GM12872 (cell line): ENCODE measurements around the gene ZSCAN20.

Source experiments
- CTCF ChIP-seq: IDR thresholded peaks from 3 replicates; pipeline ENCODE4 v1.5.1; 2011; ENCODE audit warnings: low read depth, mild to moderate bottlenecking, low read length, moderate library complexity; ENCODE audit not compliant: insufficient read depth

The ZSCAN20 gene

GRCh38 chr1:33429856-33430691, 42.4 kb upstream of the ZSCAN20 start:
- no peak for TF ChIP-seq CTCF

- no peak for TF ChIP-seq CTCF
Measured at GRCh38 chr1:33430692-33431593, 41.5 kb upstream of the ZSCAN20 start, which contains the start of gene PHC2. Gene PHC2, minus strand, starts transcription at chr1:33431095. Its CDS starts 55,556 bp downstream, at chr1:33375539.

GRCh38 chr1:33433509-33434362, 38.7 kb upstream of the ZSCAN20 start:
- TF ChIP-seq CTCF = no peak

GRCh38 chr1:33434363-33434750, 38.1 kb upstream of the ZSCAN20 start:
- no peak for TF ChIP-seq CTCF

GRCh38 chr1:33435096-33435820, 37.2 kb upstream of the ZSCAN20 start:
- TF ChIP-seq CTCF = no peak

GRCh38 chr1:33436557-33437285, 35.7 kb upstream of the ZSCAN20 start:
- no peak for TF ChIP-seq CTCF
